ENCODE data around the gene MLLT6.

The MLLT6 gene

DNA sequence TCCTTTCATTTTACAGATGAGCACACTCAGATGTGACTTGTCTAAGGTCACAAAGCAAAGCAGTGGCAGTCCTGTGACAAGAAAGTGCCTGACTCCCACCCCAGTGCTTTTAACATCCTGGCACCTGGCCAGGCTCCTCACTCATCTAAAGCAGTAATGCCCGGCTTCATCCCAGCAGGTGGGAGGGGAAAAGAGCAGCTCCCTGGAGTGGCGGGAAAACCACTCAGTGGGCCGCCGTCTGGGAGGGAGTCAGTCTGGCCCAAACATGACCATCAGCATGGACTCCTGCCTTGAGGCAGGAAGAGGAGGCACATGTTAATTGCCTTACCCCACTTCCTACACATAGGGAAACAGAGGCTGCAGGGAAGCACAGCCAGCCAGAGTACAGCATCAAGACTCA lies 40.5 kb downstream of the MLLT6 start:
- Histone ChIP-seq H3K27me3 (ENCODE audit: control insufficient read depth in 3 of 3, insufficient read depth in 3 of 3, low read depth in 1 of 3, low read length in 3 of 3) (no peaks in the 10 kb centered on the region), H3K4me3 (ENCODE audit: low read length in 2 of 2) (no peak overlapping the region), H2BK120ac (ENCODE audit: low read depth, low read length) (no peak overlapping the region), H4K8ac (ENCODE audit: low read depth, low read length) (no peak overlapping the region), H3K23ac (ENCODE audit: low read depth, low read length, poor library complexity) (no peak overlapping the region), H3K9me3 (replicated peaks in 1 of 2; ENCODE audit: control insufficient read depth in 2 of 2, insufficient read depth in 1 of 2, low read depth in 1 of 2, low read length in 2 of 2) (no peaks in the 10 kb centered on the region), H3K36me3 (replicated peaks in 1 of 2; ENCODE audit: control insufficient read depth in 2 of 2, insufficient read depth in 2 of 2, low read length in 2 of 2) (peaks cover 7 to 35% of the 10 kb centered on the region in 2 donors), H3K79me1 (ENCODE audit: low read depth, low read length) (peaks cover 32% of the 10 kb centered on the region), H2BK5ac (ENCODE audit: low read length) (no peak overlapping the region), H3K9ac (ENCODE audit: low read depth, low read length, poor library complexity) (no peak overlapping the region), H2BK12ac (ENCODE audit: low read length) (no peak overlapping the region), H3K14ac (ENCODE audit: low read length) (no peak overlapping the region), H2AFZ (ENCODE audit: low read length) (no peak overlapping the region), H2AK5ac (ENCODE audit: low read depth, low read length) (no peak overlapping the region), H2BK15ac (ENCODE audit: low read length) (no peak overlapping the region), H3K4me1 (ENCODE audit: control insufficient read depth in 2 of 2, insufficient read depth in 1 of 2, low read depth in 1 of 2, low read length in 2 of 2) (peaks cover 25 to 26% of the 10 kb centered on the region in 2 donors), H3K4ac (ENCODE audit: low read length) (no peak overlapping the region), H4K91ac (ENCODE audit: low read depth, low read length, poor library complexity) (no peak overlapping the region), H3K18ac (ENCODE audit: low read length) (no peak overlapping the region), H3K27ac (replicated peaks; ENCODE audit: low read length) (no peak overlapping the region), H3K4me2 (ENCODE audit: insufficient read depth, low read length, poor library complexity, severe bottlenecking) (no peak overlapping the region)
- no CpG with 5 or more reads among the region's 4 CpGs for WGBS, 2 donors (ENCODE audit: extremely low coverage in 2 of 2, insufficient read length in 2 of 2, insufficient replicate concordance in 1 of 2)
- no peak for DNase-seq (ENCODE audit: low spot score)

DNA sequence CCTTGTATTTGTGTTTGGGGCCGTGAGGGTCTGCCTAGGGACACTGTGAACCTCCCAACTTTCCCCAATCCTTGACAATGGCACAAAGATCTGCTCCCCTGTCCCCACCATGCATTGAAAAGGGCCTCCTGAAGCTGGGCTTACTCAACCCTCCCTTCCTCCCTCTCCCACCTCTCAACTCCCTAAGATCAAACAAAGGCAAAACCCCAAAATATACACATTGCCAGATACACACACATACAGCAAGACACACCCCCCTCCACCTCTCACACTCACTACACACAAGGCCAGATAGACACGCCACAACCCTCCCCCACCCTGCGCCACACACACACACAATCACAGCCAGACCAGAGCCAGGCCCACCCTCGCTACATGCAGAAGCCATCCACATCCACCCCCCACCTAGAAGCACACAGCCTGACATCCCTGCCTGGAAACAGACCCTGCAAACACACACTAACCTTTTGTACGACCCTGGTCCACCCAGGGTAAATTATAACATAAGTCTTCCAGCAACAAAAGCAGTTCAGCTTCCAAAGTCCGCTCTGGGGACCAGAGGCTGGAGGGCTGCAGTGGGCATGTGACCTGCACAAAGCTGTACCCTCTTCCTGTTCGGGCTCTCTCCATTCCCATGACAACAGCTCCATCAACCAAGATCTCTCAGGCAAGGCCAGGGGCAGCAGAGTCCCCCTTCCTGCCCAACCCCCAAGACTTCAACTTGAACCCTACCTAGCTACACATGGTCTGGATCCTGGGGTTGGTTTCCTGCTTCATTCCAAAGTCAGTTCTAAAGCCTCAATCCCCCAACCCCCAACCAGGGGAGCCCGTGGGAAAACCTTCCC lies 41.2 kb downstream of the MLLT6 start:
- Histone ChIP-seq H3K14ac (ENCODE audit: low read length) (no peak overlapping the region), H2BK120ac (ENCODE audit: low read depth, low read length) (no peak overlapping the region), H3K18ac (ENCODE audit: low read length) (no peak overlapping the region), H3K27ac (replicated peaks; ENCODE audit: low read length) (no peak overlapping the region), H3K4me1 (ENCODE audit: control insufficient read depth in 2 of 2, insufficient read depth in 1 of 2, low read depth in 1 of 2, low read length in 2 of 2) (peaks cover 25 to 28% of the 10 kb centered on the region in 2 donors), H3K9me3 (replicated peaks in 1 of 2; ENCODE audit: control insufficient read depth in 2 of 2, insufficient read depth in 1 of 2, low read depth in 1 of 2, low read length in 2 of 2) (no peaks in the 10 kb centered on the region), H2BK5ac (ENCODE audit: low read length) (no peak overlapping the region), H2BK15ac (ENCODE audit: low read length) (no peak overlapping the region), H3K79me1 (ENCODE audit: low read depth, low read length) (peaks cover 29% of the 10 kb centered on the region), H3K9ac (ENCODE audit: low read depth, low read length, poor library complexity) (peak overlapping the region; percentile 5), H2AFZ (ENCODE audit: low read length) (no peak overlapping the region), H2AK5ac (ENCODE audit: low read depth, low read length) (peak overlapping the region; percentile 89), H3K36me3 (replicated peaks in 1 of 2; ENCODE audit: control insufficient read depth in 2 of 2, insufficient read depth in 2 of 2, low read length in 2 of 2) (peaks cover 6 to 29% of the 10 kb centered on the region in 2 donors), H2BK12ac (ENCODE audit: low read length) (no peak overlapping the region), H3K4me2 (ENCODE audit: insufficient read depth, low read length, poor library complexity, severe bottlenecking) (peak overlapping the region; percentile 90), H3K23ac (ENCODE audit: low read depth, low read length, poor library complexity) (no peak overlapping the region), H4K91ac (ENCODE audit: low read depth, low read length, poor library complexity) (no peak overlapping the region), H3K4me3 (ENCODE audit: low read length in 2 of 2) (peak overlapping the region; percentile 71 to 98), H3K4ac (ENCODE audit: low read length) (no peak overlapping the region), H3K27me3 (ENCODE audit: control insufficient read depth in 3 of 3, insufficient read depth in 3 of 3, low read depth in 1 of 3, low read length in 3 of 3) (no peaks in the 10 kb centered on the region), H4K8ac (ENCODE audit: low read depth, low read length) (no peak overlapping the region)
- DNase-seq (ENCODE audit: low spot score), result no peak
- WGBS, 2 donors (ENCODE audit: extremely low coverage in 2 of 2, insufficient read length in 2 of 2, insufficient replicate concordance in 1 of 2), result no CpG with 5 or more reads among the region's 8 CpGs

DNA sequence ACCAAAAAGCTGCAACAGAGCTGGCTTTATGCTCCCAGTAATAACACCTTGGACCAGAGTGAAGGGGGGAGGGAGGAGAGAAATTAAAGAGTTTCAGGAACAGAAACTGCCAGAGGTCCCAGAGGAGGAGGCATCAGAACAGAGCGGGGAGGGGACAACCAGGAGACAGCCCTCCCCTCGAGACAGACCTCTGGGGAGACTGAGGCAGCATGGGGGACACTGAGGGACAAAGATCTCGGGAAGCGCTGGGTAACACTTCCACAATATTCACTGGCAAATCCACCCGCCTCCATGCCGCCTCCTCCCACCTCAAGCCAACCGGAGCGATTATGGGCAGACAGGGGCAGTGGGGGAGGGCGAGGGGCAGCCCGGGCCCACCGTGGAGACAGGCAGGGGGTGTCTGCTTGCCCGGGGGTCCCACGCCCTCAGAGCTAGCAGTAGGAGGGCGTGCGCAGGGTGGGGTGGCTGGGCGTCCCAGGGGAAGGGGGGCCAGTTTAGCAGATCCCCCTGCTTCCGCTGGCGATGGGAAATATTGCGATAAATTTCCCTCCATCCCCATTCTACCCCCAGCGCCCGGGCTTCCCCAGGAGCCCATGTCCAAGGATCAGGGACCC lies 41.9 kb downstream of the MLLT6 start:
- Histone ChIP-seq H3K79me1 (ENCODE audit: low read depth, low read length) (peaks cover 24% of the 10 kb centered on the region), H2BK15ac (ENCODE audit: low read length) (no peak overlapping the region), H3K18ac (ENCODE audit: low read length) (peak overlapping the region; percentile 92), H2AFZ (ENCODE audit: low read length) (no peak overlapping the region), H3K36me3 (replicated peaks in 1 of 2; ENCODE audit: control insufficient read depth in 2 of 2, insufficient read depth in 2 of 2, low read length in 2 of 2) (peaks cover 6 to 25% of the 10 kb centered on the region in 2 donors), H4K91ac (ENCODE audit: low read depth, low read length, poor library complexity) (no peak overlapping the region), H2BK120ac (ENCODE audit: low read depth, low read length) (peak overlapping the region; percentile 22), H3K9me3 (replicated peaks in 1 of 2; ENCODE audit: control insufficient read depth in 2 of 2, insufficient read depth in 1 of 2, low read depth in 1 of 2, low read length in 2 of 2) (no peaks in the 10 kb centered on the region), H2BK5ac (ENCODE audit: low read length) (peak overlapping the region; percentile 79), H3K4ac (ENCODE audit: low read length) (no peak overlapping the region), H3K14ac (ENCODE audit: low read length) (no peak overlapping the region), H3K4me2 (ENCODE audit: insufficient read depth, low read length, poor library complexity, severe bottlenecking) (peak overlapping the region; percentile 90), H3K27me3 (ENCODE audit: control insufficient read depth in 3 of 3, insufficient read depth in 3 of 3, low read depth in 1 of 3, low read length in 3 of 3) (no peaks in the 10 kb centered on the region), H3K4me1 (ENCODE audit: control insufficient read depth in 2 of 2, insufficient read depth in 1 of 2, low read depth in 1 of 2, low read length in 2 of 2) (peaks cover 25 to 28% of the 10 kb centered on the region in 2 donors), H3K27ac (replicated peaks; ENCODE audit: low read length) (no peak overlapping the region), H2AK5ac (ENCODE audit: low read depth, low read length) (peak overlapping the region; percentile 89), H4K8ac (ENCODE audit: low read depth, low read length) (no peak overlapping the region), H3K4me3 (ENCODE audit: low read length in 2 of 2) (peak overlapping the region; percentile 71 to 98), H3K23ac (ENCODE audit: low read depth, low read length, poor library complexity) (peak overlapping the region; percentile 59), H3K9ac (ENCODE audit: low read depth, low read length, poor library complexity) (peak overlapping the region; percentile 94), H2BK12ac (ENCODE audit: low read length) (no peak overlapping the region)
- DNase-seq (ENCODE audit: low spot score), result no peak
- no CpG with 5 or more reads among the region's 21 CpGs for WGBS, 2 donors (ENCODE audit: extremely low coverage in 2 of 2, insufficient read length in 2 of 2, insufficient replicate concordance in 1 of 2)

Measured in neuronal stem cell (in vitro differentiated cells).